Trophoblast cell (in vitro differentiated cells and primary cell): ENCODE data around the gene IPO9.
"Not testable (repeated sequence)": the region's sequence is repeated elsewhere in the genome, so short reads cannot be mapped to it uniquely, and the experiment has no call there.

Experiments used
- DNase-seq, 2 donors: peaks; one replicate each; pipeline ENCODE4 v3.0.0-alpha.2; 2016
- H2AFZ ChIP-seq: 2 replicates; pipeline ENCODE4 v1.6.1; 2013; ENCODE audit warnings: low read length, moderate library complexity, mild to moderate bottlenecking; ENCODE audit not compliant: insufficient read depth, poor library complexity
- H2AK5ac ChIP-seq: 2 replicates; pipeline ENCODE4 v1.6.1; 2013; ENCODE audit warnings: mild to moderate bottlenecking, low read length
- H2BK120ac ChIP-seq: 2 replicates; pipeline ENCODE4 v1.6.1; 2013; ENCODE audit warnings: low read length, mild to moderate bottlenecking, moderate library complexity; ENCODE audit not compliant: insufficient read depth, poor library complexity
- H2BK12ac ChIP-seq: 2 replicates; pipeline ENCODE4 v1.6.1; 2013; ENCODE audit warnings: mild to moderate bottlenecking, low read length, moderate library complexity
- H2BK5ac ChIP-seq: 2 replicates; pipeline ENCODE4 v1.6.1; 2013; ENCODE audit warnings: low read length, low read depth, moderate library complexity, mild to moderate bottlenecking; ENCODE audit not compliant: poor library complexity
- H3K14ac ChIP-seq: 2 replicates; pipeline ENCODE4 v1.6.1; 2013; ENCODE audit warnings: mild to moderate bottlenecking, low read length
- H3K18ac ChIP-seq: 2 replicates; pipeline ENCODE4 v1.6.1; 2013; ENCODE audit warnings: mild to moderate bottlenecking, low read length
- H3K23ac ChIP-seq: 2 replicates; pipeline ENCODE4 v1.6.1; 2013; ENCODE audit warnings: low read length
- H3K27ac ChIP-seq: 2 replicates; pipeline ENCODE4 v1.5.1; 2013; ENCODE audit warnings: low read depth, mild to moderate bottlenecking, inconsistent platforms, low read length, moderate library complexity
- H3K27me3 ChIP-seq: 2 replicates; pipeline ENCODE4 v1.6.1; 2013; ENCODE audit warnings: inconsistent platforms, mild to moderate bottlenecking, low read length, moderate library complexity; ENCODE audit not compliant: insufficient read depth
- H3K36me3 ChIP-seq, 2 experiments: 1 replicate in 1 of 2; 2 replicates in 1 of 2; pipeline ENCODE4 v1.6.1; 2013; ENCODE audit warnings: low read length in 2 of 2, mild to moderate bottlenecking in 2 of 2, moderate library complexity in 1 of 2; ENCODE audit not compliant: insufficient read depth in 2 of 2, control insufficient read depth in 1 of 2
- H3K4ac ChIP-seq: 2 replicates; pipeline ENCODE4 v1.6.1; 2013; ENCODE audit warnings: low read depth, mild to moderate bottlenecking, low read length, moderate library complexity
- H3K4me1 ChIP-seq, 2 experiments: 1 replicate in 1 of 2; 2 replicates in 1 of 2; pipeline ENCODE4 v1.6.1; 2013; ENCODE audit warnings: low read length in 2 of 2, mild to moderate bottlenecking in 2 of 2, moderate library complexity in 1 of 2; ENCODE audit not compliant: insufficient read depth in 2 of 2, control insufficient read depth in 1 of 2
- H3K4me2 ChIP-seq: 2 replicates; pipeline ENCODE4 v1.6.1; 2013; ENCODE audit warnings: inconsistent platforms, mild to moderate bottlenecking, low read length, moderate library complexity
- H3K4me3 ChIP-seq: 2 replicates; pipeline ENCODE4 v1.5.1; 2013; ENCODE audit warnings: mild to moderate bottlenecking, low read depth, low read length, inconsistent platforms
- H3K79me1 ChIP-seq: one replicate; pipeline ENCODE4 v1.6.1; 2013; ENCODE audit warnings: low read length
- H3K79me2 ChIP-seq: 2 replicates; pipeline ENCODE4 v1.6.1; 2013; ENCODE audit warnings: low read length, mild to moderate bottlenecking; ENCODE audit not compliant: control insufficient read depth, insufficient read depth, poor library complexity
- H3K9ac ChIP-seq: 2 replicates; pipeline ENCODE4 v1.6.1; 2013; ENCODE audit warnings: mild to moderate bottlenecking, low read length
- H3K9me3 ChIP-seq: 2 replicates; pipeline ENCODE4 v1.6.1; 2013; ENCODE audit warnings: low read depth, mild to moderate bottlenecking, control low read depth, inconsistent platforms, low read length; ENCODE audit not compliant: insufficient read depth
- H4K12ac ChIP-seq: 2 replicates; pipeline ENCODE4 v1.6.1; 2013; ENCODE audit warnings: low read depth, mild to moderate bottlenecking, low read length, moderate library complexity
- H4K8ac ChIP-seq: 2 replicates; pipeline ENCODE4 v1.6.1; 2013; ENCODE audit warnings: low read depth, mild to moderate bottlenecking, low read length, moderate library complexity
- H4K91ac ChIP-seq: one replicate; pipeline ENCODE4 v1.6.1; 2013; ENCODE audit warnings: low read depth, mild to moderate bottlenecking, low read length, moderate library complexity
- WGBS: extraction: QIAGEN DNeasy Blood & Tissue Kit; methylation state at CpG from one replicate; pipeline ENCODE4 v1.1.7; 2013; ENCODE audit warnings: missing lambda C conversion rate; ENCODE audit not compliant: insufficient read length, insufficient coverage; ENCODE audit errors: extremely low coverage; 5-methylcytosine and 5-hydroxymethylcytosine counted together

IPO9 gene

GRCh38 chr1:201901036-201901435 is 72.1 kb downstream of the IPO9 start:
- WGBS, result no CpG with 5 or more reads among the region's 6 CpGs
- not testable (repeated sequence) for H4K12ac ChIP-seq, DNase-seq

DNA sequence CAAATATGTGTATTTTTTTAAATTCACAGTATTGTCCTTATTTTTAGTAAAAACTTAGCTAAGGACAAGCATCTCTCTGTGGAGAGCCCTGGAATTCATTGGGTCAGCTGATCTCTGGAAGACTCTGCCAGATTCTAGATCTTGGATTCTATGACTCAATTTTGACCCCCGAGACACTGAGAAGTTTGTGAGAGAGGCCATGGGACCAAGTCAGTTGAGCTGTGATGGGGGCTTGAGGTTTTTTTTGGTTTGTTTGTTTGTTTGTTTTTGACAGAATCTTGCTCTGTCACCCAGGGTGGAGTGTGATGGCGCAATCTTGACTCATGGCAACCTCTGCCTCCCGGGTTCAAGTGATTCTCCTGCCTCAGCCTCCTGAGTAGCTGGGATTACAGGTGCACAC is 73.2 kb downstream of the IPO9 start:
- no peak overlapping the region for H3K14ac ChIP-seq
- no peak overlapping the region for H4K8ac ChIP-seq
- DNase-seq, result no peak

More at GRCh38 chr1:201901036-201901435, 72.1 kb downstream of the IPO9 start:
- not testable (repeated sequence) for H3K9me3 ChIP-seq, H2BK12ac ChIP-seq, H2BK120ac ChIP-seq, H2AK5ac ChIP-seq, H3K18ac ChIP-seq, H3K79me2 ChIP-seq, H3K14ac ChIP-seq, H3K4me3 ChIP-seq, H3K23ac ChIP-seq, H4K8ac ChIP-seq, H3K27ac ChIP-seq, H3K9ac ChIP-seq, H2BK5ac ChIP-seq, H3K4ac ChIP-seq, H4K91ac ChIP-seq, H3K36me3 ChIP-seq, H3K4me2 ChIP-seq, H2AFZ ChIP-seq, H3K27me3 ChIP-seq
- Histone ChIP-seq H3K79me1 (peaks cover 19% of the 10 kb centered on the region), H3K4me1 (peaks cover 21 to 22% of the 10 kb centered on the region in 2 experiments)

GRCh38 chr1:201903135-201903534 is 74.2 kb downstream of the IPO9 start:
- peaks cover 21 to 22% of the 10 kb centered on the region in 2 experiments for H3K4me1 ChIP-seq
- no peak overlapping the region for H2BK5ac ChIP-seq
- H3K9me3 ChIP-seq, result peaks cover 4% of the 10 kb centered on the region
- no CpG with 5 or more reads among the region's 5 CpGs for WGBS
- H3K18ac ChIP-seq, result no peak overlapping the region
- no peak overlapping the region for H4K8ac ChIP-seq
- H3K23ac ChIP-seq, result no peak overlapping the region
- H3K79me1 ChIP-seq, result peaks cover 21% of the 10 kb centered on the region
- no peak overlapping the region for H3K4ac ChIP-seq
- DNase-seq, result peak; percentile 25 to 49
- peaks cover 0 to 2% of the 10 kb centered on the region in 2 experiments for H3K36me3 ChIP-seq
- no peaks in the 10 kb centered on the region for H3K79me2 ChIP-seq
- H2BK12ac ChIP-seq, result no peak overlapping the region
- H3K27ac ChIP-seq, result peak overlapping the region; percentile 67
- H3K14ac ChIP-seq, result no peak overlapping the region
- H2AK5ac ChIP-seq, result no peak overlapping the region
- no peak overlapping the region for H4K12ac ChIP-seq
- H3K4me2 ChIP-seq, result no peak overlapping the region
- no peak overlapping the region for H2AFZ ChIP-seq
- no peak overlapping the region for H2BK120ac ChIP-seq
- H3K9ac ChIP-seq, result no peak overlapping the region
- no peak overlapping the region for H4K91ac ChIP-seq
- no peaks in the 10 kb centered on the region for H3K27me3 ChIP-seq
- no peak overlapping the region for H3K4me3 ChIP-seq

More for the DNA sequence above, 73.2 kb downstream of the IPO9 start:
- Histone ChIP-seq H4K12ac (no peak overlapping the region), H2BK120ac (no peak overlapping the region), H3K18ac (no peak overlapping the region), H3K23ac (no peak overlapping the region), H3K27me3 (no peaks in the 10 kb centered on the region), H2AK5ac (no peak overlapping the region), H3K79me2 (no peaks in the 10 kb centered on the region), H3K9ac (no peak overlapping the region), H3K4ac (no peak overlapping the region), H2BK12ac (no peak overlapping the region), H2AFZ (no peak overlapping the region), H3K4me2 (no peak overlapping the region), H3K4me3 (no peak overlapping the region), H2BK5ac (no peak overlapping the region), H3K27ac (no peak overlapping the region), H3K4me1 (peaks cover 21 to 22% of the 10 kb centered on the region in 2 experiments), H3K36me3 (peaks cover 0 to 4% of the 10 kb centered on the region in 2 experiments), H3K9me3 (peaks cover 4% of the 10 kb centered on the region), H4K91ac (no peak overlapping the region), H3K79me1 (peaks cover 21% of the 10 kb centered on the region)
- no CpG with 5 or more reads among the region's 3 CpGs for WGBS

GRCh38 chr1:201904579-201904978 is 75.6 kb downstream of the IPO9 start:
- Histone ChIP-seq H3K23ac (no peak overlapping the region), H2AK5ac (no peak overlapping the region), H3K79me1 (peaks cover 21% of the 10 kb centered on the region), H3K9me3 (peaks cover 2% of the 10 kb centered on the region), H3K4me2 (no peak overlapping the region), H3K27me3 (no peaks in the 10 kb centered on the region), H3K4me3 (no peak overlapping the region), H4K12ac (no peak overlapping the region), H3K9ac (no peak overlapping the region), H3K27ac (peak overlapping the region; percentile 68), H3K14ac (peak overlapping the region; percentile 1), H2BK12ac (no peak overlapping the region), H4K8ac (peak overlapping the region; percentile 4), H2BK120ac (peak overlapping the region; percentile 43), H2AFZ (no peak overlapping the region), H3K79me2 (no peaks in the 10 kb centered on the region), H2BK5ac (peak overlapping the region; percentile 67), H4K91ac (peak overlapping the region; percentile 17), H3K4me1 (peaks cover 21 to 22% of the 10 kb centered on the region in 2 experiments), H3K18ac (no peak overlapping the region), H3K36me3 (peaks cover 0 to 2% of the 10 kb centered on the region in 2 experiments), H3K4ac (no peak overlapping the region)
- no CpG with 5 or more reads among the region's 6 CpGs for WGBS
- no peak for DNase-seq
